NB4 (cell line): Measurements from ENCODE around the gene ARPC1A.
"Not testable (repeated sequence)": the region's sequence is repeated elsewhere in the genome, so short reads cannot be mapped to it uniquely, and the experiment has no call there.

ENCODE experiments used
- DNase-seq: peaks from one replicate; pipeline ENCODE4 v3.0.0; 2010; ENCODE audit warnings: low read depth
- H3K4me3 ChIP-seq: one replicate; pipeline ENCODE4 v1.5.1; 2011; ENCODE audit warnings: mild to moderate bottlenecking, low read depth, low read length, moderate library complexity
- CTCF ChIP-seq: IDR thresholded peaks from one replicate; pipeline ENCODE4 v1.5.1; 2012; ENCODE audit warnings: low read depth, low read length
- MAX ChIP-seq: IDR thresholded peaks from 2 replicates; pipeline ENCODE4 v1.6.1; 2011; ENCODE audit warnings: low read depth, low read length
- MYC ChIP-seq: IDR thresholded peaks from 2 replicates; pipeline ENCODE4 v1.6.1; 2011; ENCODE audit warnings: low read depth, low read length
- POLR2A ChIP-seq: IDR thresholded peaks from 2 replicates; pipeline ENCODE4 v1.6.1; 2011; ENCODE audit warnings: mild to moderate bottlenecking; ENCODE audit not compliant: insufficient read length; ENCODE audit errors: extremely low read depth

ARPC1A gene

GRCh38 chr7:99374111-99375064, 48.7 kb downstream of the ARPC1A start, which contains the start of gene ARPC1B:
ARPC1B (plus strand) TSS chr7:99374730; CDS start chr7:99385715, 10,985 bp downstream.
- TF ChIP-seq MAX (peak; percentile 31; the same call in 1 of the 2 replicates), CTCF (no peak), MYC (peak; percentile 57)
- peak within 1 kb of the TSS; percentile 63 for H3K4me3 ChIP-seq
- DNase-seq = peak; percentile 94

DNA sequence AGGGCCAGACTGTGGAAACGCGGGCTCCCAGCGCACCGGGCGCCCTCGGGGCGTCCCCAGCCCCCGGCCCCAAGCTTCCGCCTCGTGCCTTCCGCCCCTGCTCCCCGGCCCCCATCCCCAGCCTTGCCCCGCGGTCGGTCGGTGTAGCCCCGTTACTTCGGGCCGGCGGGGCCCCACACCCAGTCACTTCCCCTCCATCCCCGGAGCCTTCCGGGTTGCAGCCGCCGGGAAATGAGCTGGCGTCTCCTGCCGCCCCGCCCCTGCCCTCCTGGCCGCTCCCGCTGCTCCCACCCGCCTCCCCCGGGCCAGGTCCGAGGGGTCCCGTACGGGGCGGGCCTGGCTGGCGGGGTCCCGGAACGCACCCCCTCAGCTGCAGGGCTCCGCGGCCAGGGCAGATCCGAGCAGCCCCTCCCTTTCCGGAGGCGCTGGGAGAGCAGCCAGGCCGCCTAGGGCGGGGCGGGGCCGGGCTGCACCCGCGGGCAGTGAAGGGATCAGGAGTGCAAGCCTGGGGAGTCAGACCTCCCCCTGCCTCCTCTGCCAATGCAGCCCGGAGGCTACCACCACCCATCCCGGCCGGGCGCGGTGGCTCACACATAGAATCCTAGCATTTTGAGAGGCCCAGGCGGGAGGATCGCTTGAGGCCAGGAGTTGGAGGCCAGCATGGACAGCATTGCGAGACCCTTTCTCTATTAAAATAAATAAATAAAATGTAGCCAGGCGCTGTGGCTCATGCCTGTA, 49.5 kb downstream of the ARPC1A start:
- no peak for TF ChIP-seq MYC
- TF ChIP-seq CTCF = no peak
- TF ChIP-seq MAX = 0 out of 2 replicates have a peak, but pooled peaks have one; percentile 16
- peak; percentile 48 for TF ChIP-seq POLR2A
- peak; percentile 90 for DNase-seq
- H3K4me3 ChIP-seq = peak overlapping the region; percentile 63

DNA sequence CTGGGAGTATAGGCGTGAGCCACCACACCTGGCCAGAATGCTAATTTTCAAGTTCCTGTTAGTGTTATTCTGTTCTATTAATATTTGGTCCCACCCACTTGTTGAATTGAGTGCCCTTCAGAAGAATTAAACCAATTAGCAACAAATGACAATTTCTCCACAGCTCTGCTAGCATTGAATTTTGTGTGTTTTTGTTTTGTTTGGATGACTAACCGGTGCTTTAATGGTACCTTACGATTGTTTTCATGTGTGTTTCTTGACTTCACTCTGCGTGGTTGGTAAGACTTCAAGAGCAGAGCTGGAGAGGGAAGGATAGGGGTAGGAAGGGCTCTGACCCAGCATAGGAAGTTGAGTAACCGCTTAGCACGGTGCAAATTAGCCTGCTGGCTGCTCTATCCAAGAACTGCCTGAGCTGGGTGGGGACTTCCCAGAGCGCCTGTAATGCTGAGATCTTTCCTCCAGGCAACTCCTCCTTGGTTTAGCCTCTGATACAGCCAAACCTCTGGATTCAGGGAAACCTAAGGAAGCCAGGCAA, 53.4 kb downstream of the ARPC1A start:
- DNase-seq = peak; percentile 97

DNA sequence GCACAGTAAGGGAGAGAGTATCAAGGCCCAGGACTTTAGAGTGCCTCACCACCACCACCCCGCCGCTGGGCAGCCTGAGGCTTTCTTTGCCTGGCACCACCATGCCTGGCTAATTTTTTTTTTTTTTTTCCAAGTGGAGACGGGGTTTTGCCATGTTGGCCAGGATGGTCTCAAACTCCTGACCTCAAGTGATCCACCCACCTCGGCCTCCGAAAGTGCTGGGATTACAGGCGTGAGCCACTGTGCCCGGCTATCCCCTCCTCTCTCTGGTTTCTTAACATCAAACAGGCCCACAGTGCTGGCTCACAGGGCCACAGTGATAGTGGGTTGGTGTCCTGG, 54.0 kb downstream of the ARPC1A start:
- H3K4me3 ChIP-seq = peak overlapping the region; percentile 77
- DNase-seq = not testable (repeated sequence)

More for the DNA sequence above, 53.4 kb downstream of the ARPC1A start:
- TF ChIP-seq MYC (peak; percentile 80), CTCF (no peak), POLR2A (no peak), MAX (peak; percentile 77)
- peak overlapping the region; percentile 77 for H3K4me3 ChIP-seq

DNA sequence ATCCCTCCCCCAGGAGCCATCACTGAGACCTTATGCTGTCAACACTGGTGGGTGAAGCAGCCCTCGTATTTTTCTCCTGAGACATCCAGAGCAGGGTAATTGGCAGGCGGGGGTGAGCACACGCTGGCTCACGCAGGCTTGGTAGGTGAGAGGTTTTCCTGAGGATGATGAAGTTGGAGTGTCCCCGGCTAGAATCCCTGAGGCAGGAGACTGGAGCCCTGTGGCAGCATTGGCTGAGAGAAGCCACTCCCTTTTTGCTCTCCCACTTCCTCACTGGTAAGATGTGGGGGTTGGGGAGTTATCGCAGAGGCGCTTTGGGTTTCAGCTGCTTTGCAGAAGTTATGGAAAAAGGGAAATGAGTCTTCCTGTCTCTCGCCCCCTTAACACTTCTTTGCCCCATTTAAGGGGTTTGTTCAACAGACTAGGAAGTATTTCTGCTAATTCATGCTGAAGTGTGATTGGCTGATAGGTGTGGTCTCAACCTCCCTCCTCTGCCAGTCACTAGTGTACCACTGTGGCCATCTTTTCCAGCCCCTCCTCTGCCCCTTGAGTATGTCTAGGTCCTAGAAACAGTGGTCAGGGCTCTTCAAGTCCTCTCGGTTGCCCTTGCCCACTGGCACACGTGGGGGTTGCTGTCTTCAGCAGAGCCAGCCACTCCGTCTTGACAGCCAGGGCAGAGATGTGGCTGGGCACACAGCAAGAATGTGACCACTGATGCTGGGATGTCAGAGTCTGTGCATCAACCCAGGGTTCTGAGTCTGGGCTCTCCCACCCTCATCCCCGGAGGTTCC, 54.5 kb downstream of the ARPC1A start:
- TF ChIP-seq MAX (no peak; the same call in 1 of the 2 replicates), POLR2A (no peak), CTCF (no peak), MYC (peak; percentile 20; the same call in 1 of the 2 replicates)
- H3K4me3 ChIP-seq = peak overlapping the region; percentile 77
- DNase-seq = peak; percentile 99
